ENCODE measurements around the gene SSTR5.
"Not testable (repeated sequence)": the region's sequence is repeated elsewhere in the genome, so short reads cannot be mapped to it uniquely, and the experiment has no call there.

Gene SSTR5

DNA sequence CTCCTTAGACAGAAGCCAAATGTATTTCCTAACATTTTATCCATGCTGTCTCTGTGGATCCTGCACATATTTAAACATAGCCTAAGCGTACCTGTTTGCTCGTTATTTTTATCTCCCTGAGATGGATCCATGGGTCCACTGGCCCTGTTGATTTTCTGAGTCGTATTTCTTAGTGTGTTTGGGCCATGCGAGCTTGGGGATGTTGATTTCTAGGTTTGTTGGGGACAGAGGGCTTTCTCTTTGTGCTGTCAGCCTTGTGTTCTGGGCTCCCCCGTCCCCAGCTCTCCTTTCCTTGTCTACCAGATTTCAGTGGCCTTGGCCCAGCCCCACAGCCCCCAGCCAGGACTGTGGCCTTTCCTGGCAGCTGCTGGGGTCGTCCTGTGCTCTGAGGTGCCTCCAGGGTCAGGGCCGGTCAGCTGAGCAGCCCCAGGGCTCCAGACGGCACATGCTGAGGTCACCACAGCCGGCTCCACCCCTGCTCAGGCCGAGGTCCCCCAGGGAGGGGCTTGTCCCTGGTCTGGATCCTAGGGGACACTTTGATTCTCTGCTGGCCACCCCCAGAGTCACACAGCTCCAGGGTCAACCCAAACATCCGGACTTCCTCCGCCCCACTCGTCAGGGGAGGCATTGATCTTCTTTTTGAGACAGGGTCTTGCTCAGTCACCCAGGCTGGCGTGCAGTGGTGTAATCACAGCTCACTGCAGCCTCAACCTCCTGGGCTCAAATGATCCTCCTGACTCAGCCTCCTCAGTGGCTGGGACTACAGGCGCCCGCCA is 4.4 kb downstream of the SSTR5 start:
- no peak for DNase-seq

DNA sequence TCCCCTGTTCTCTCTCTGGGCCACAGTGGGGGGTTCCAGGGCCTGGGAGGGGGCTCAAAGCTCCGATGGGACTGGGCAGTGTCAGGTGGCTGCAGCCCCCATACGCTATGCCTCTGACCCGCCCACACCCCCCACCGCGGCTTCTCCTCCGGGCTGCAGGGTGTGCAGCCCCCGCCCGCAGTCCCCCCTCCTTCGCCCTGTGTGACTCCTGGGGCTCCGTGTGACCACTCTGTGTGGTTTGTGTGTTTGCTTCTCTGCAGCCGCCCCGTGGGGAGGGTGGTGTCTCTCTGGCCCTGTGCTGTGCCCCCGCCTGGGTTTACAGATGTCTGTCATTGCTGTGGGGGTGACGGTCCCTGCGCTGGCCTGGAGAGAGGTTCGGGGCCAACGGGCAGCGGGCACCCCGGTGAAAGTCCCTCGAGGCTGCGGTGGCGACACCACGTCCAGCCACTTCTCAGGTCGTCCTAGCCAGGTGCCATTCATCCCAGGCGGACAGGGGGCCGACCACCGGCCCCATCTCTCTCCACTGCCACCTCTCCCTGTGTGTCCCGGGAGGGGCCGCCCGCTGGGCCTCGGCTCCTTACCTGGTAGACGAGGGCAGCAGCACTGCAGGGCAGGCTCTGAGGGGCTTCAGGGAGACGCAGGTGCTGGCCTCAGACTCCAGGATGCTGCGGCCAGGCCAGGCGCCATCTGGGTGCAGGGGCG is 5.5 kb downstream of the SSTR5 start:
- DNase-seq: no peak

DNA sequence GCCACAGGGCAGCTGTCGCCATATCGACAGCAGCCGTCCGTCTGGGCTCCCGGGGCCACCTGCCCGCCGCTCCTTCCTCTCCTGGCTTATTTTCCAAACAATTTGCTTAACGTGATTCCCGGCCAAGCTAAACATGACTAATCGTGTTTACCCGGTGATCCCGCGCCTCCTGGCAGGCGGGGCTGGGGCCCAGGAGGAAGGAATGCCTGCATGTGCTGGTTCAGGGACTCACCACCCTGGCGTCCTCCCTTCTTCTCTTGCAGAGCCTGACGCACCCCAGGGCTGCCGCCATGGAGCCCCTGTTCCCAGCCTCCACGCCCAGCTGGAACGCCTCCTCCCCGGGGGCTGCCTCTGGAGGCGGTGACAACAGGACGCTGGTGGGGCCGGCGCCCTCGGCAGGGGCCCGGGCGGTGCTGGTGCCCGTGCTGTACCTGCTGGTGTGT is 6.1 kb downstream of the SSTR5 start:
- DNase-seq: no peak

DNA sequence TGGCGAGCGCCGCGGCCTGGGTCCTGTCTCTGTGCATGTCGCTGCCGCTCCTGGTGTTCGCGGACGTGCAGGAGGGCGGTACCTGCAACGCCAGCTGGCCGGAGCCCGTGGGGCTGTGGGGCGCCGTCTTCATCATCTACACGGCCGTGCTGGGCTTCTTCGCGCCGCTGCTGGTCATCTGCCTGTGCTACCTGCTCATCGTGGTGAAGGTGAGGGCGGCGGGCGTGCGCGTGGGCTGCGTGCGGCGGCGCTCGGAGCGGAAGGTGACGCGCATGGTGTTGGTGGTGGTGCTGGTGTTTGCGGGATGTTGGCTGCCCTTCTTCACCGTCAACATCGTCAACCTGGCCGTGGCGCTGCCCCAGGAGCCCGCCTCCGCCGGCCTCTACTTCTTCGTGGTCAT is 6.8 kb downstream of the SSTR5 start:
- DNase-seq: no peak

DNA sequence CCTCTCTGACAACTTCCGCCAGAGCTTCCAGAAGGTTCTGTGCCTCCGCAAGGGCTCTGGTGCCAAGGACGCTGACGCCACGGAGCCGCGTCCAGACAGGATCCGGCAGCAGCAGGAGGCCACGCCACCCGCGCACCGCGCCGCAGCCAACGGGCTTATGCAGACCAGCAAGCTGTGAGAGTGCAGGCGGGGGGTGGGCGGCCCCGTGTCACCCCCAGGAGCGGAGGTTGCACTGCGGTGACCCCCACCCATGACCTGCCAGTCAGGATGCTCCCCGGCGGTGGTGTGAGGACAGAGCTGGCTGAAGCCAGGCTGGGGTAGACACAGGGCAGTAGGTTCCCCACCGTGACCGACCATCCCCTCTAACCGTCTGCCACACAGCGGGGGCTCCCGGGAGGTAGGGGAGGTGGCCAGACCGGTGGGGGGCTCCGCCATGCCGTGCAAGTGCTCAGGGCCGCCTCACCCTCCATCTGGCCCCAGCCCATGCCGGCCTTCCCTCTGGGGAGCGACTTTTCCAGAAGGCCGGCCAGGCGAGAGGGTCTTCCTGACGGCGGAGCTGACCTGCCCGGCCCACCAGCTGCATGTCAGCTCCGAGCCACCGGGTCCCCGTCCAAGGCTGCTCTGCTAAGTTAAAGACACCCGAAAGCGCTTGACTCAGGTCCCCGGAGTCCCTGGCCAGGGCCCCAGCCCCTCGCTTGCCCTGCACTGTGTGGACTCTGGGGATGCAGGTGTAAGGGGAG is 7.4 kb downstream of the SSTR5 start:
- no peak for DNase-seq

DNA sequence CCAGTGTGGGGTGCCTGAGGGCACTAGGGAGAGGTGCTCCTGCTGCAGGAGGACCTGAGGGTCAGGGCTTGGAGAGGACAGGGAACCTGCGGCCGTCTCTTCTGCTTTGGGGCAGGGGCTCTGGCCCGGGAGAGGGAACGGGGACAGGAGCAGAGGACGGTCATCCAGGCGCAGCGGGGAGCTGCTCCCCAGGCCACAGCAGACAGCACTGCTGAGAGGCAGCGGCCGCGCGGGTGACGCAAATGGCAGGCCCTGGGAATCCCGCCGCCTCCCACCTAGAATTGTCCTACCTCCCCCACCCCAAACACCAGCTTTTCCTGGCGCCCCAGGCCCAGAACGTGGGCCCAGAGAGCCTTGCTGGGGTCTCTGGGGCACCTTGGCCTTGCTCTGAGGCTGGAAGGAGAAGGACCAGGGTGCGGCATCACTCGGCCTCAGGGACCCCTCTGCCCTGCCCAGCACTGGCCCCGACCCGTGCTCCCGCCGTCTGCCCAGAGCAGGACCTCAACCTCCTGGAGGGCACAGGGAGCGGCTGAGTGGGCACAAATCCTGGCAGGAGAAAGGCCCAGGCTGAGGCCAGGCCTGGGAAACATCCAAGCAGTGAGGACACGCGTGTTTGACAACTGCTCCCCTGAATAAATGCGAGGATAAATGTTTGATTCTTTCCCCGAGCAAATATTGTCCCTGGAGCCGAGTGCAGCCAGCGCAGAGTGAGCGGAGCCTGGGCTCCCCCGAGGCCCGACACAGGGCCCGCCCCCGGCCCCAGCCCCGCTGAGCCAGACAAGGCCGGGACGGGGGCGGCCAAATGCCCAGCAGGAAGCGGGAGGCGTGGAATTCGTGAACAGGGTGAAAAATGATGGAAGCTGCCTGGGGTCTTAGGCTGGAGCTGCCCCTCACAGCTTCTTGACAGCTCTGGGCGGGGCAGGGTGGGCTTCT is 8.5 kb downstream of the SSTR5 start:
- no peak for DNase-seq

DNA sequence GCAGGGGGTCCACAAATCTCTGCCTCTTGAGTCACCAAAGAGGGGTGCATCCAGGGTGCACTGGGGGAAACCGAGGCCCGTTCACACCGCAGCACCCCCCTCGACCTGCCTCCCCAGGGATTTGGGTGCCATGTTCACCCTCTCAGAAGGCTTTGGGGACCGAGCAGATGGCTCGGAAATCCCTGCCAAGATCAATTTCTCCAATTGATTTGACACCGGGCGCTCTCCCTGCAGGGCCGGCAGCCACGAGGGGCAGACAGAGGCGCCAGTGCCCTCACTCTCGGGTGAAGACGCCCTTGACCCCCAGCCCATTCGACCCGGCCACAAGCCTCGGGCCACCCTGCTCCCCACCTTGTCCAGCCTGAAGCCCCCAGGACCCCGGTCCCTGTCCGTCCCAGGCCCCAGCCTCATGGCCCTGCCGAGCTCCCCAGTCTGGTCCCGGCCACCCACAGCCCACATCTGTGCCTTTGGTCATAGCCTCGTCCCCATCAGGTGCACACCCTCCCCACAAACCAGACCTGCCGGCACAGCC is 9.3 kb downstream of the SSTR5 start:
- DNase-seq: no peak

DNA sequence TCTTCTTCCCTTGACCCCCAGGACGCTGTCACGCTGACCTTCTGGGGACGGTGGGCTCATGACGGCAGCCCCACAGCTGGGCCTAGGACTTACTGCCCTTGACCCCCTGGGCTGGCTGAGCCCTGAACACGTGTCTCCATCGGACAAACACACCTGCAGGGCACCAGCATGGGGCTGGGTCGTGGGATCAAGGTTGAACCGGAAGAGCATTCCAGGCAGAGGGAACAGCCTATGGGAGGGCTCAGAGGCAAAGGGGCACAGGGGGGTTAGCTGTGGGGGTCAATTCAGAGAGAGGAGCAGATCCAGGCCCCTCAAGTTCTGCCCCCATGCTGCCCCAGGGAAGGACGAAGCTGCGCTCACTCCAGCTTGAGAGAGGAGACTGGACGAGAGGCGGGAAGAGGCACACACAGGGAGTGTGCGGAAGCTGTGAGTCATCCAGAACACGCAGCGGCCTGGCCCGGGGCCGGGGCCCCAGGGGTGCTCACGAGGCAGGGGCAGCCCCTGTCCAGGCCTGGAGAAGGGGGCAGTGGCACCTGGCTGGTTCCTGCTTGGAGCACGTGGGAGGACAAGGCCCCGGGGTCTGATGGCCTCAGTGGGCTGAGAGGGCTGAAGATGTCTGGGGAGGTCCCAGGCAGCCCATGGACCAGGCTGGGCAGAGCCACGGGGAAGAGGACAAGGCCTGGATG is 9.9 kb downstream of the SSTR5 start:
- DNase-seq: no peak

DNA sequence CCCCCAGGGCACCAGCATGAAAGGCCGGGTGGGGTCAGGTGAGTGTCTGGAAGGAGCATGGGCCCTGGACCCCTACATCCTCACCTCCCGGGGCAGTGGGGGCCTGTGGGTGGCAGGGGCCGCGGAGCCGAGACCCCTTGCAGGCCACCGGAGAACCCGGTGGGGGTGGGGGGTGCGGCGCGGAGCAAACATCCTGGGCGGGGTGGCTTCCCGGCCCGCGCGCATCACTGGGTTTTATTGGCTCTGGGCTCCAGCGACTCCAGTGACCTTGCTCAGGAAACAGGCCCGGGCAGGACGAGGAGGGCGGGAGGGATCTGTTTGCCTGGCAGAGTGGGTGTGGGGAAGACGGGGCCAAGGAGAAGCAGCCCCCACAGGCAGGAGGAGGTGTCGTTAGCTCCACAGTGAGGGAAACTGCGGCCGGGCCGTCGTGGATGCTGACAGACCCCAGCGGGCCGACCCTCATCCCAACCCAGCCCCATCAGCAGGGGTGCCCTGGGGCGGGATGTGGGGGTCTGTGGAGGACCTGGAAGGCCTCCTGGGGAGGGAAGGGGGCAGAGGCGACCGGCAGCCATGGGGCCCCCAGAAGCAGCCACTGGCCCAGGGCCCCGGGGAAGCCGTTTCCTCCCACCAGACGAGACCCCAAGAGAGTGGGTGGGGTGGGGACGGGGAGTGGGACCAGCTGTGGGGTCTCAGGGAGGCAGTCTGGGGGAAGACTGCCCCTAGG is 10.6 kb downstream of the SSTR5 start:
- DNase-seq: no peak

DNA sequence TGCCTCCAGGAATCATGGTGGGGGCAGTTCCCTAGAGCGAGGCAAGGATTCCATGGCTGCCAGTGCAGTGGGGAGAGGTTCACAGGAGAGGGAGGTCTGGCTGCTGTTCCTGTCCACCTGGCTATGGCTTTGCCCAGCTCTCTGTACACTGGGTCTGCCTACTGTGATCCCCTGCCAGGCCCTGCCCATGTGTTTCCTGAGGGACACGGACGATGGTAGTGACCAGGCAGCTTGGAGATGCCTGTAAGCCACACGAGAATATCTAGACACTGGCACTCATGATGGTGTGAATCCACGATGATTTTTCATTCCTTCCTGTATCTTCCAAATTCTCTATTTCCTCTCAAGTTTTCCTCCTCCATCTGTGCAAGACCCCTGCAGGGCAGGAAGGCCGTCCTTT is 12.4 kb downstream of the SSTR5 start:
- DNase-seq: no peak

DNA sequence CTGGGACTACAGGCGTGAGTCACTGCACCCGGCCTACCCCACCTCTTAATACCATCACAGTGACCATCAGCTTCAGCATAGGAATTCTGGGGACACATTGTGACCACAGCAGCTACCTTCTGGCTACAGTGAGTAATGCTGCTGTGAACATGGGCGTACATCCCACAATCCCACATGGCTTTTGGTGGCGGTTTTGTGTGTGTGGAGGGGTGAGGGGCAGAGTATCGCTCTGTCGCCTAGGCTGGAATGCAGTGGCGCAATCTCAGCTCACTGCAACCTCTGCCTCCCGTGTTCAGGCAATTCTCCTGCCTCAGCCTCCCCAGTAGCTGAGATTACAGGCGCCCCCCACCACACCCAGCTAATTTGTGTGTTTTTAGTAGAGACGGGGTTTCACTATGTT is 13.9 kb downstream of the SSTR5 start:
- DNase-seq: not testable (repeated sequence)

DNA sequence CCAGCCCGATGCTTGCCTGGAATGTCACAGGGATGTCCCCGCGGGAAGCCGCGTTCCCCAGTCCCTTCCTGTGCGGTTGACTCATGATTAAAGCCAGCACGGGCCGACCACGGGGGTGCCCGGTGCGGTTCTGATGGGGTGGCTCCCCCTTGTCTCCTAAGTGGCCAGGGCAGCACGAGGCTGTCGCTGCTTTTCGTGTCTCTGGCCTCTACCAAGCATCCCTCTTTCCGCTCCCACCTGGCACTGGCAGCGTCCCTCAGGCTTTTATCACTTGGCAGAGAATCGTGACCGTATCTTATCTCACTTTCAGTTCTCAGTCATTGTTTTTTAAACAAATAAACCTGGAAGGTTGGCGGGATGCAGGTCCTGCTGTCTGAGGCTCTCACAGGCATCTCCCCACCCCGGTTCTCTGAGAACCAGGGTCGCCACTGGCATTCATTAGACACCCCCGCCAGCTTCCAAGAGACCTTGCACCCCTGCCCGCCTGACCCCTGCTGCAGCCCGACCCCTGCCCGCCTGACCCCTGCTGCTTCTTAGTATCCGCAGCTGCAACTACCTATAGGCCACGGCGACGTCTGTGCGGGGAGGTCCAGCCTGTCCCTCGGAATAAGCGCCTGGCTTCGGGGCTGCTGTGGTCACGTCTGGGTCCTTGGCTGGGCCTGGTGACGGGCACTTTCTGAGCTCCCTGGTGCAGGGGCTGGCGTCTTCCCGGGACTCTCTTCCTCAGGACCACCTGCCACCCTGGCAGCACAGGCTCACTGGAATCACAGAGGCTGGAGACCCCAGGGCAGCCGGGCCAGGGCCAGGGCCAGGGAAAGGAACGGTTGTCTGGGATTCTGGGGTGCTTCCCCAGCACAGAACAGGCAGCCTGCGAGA is 16.0 kb downstream of the SSTR5 start:
- DNase-seq: no peak

DNA sequence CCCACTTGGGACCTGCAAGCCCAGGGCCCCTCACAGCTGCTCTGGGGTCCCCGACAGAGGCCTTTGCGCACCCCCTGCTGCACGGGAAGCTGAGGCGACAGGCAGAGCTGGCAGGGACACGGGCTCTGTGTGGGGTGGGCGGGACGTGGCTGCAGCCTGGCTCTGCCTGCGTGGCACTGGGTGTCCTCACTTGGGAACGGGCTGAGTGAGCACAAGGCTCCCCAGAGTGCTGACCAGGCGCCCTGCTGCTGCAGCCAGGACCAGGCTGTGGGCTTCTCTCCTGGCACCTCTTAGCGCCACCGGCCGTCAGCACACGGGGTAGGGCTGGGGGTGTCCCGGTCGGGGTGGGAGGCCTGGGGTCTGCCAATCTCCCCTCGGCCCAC is 16.9 kb downstream of the SSTR5 start:
- DNase-seq: no peak

DNA sequence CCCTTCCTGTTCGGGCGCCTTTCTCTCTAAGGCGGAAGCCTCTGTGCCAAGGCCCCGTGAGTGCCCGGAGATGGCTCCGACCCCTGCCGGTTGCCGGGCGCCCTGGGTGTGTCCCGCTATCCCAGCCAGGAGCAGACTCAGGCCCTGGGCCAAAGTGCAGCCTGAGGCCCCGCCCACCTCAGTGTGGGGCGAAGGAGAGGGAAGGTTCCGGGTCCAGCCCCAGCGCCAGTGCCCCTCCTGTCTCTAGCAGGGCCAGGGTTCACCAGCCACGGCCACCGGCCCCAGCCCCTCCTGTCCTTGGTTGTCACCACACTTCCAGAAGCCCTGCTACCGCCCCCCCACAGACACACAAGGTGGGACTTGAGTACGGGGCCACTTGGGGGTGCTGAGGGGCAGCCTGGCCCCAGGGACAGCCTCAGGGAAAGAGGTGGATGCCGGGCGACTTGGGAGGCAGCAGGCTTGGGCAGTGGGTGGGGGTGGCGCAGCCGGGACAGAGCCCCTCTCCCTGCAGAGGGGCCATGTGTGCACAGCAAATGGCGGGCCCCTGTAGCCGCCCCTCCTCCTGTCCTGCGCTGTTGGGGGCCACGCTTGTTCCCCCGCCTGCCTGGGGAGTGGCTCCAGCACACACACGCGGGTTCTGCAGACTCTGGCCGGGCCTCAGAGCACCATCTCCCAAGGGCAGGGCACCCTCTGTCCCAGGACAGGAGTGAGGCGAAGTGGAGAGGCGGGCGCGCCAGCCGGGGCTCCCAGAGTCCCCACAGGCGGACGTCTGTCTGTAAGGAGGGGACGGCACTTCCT is 17.5 kb downstream of the SSTR5 start:
- DNase-seq: no peak

DNA sequence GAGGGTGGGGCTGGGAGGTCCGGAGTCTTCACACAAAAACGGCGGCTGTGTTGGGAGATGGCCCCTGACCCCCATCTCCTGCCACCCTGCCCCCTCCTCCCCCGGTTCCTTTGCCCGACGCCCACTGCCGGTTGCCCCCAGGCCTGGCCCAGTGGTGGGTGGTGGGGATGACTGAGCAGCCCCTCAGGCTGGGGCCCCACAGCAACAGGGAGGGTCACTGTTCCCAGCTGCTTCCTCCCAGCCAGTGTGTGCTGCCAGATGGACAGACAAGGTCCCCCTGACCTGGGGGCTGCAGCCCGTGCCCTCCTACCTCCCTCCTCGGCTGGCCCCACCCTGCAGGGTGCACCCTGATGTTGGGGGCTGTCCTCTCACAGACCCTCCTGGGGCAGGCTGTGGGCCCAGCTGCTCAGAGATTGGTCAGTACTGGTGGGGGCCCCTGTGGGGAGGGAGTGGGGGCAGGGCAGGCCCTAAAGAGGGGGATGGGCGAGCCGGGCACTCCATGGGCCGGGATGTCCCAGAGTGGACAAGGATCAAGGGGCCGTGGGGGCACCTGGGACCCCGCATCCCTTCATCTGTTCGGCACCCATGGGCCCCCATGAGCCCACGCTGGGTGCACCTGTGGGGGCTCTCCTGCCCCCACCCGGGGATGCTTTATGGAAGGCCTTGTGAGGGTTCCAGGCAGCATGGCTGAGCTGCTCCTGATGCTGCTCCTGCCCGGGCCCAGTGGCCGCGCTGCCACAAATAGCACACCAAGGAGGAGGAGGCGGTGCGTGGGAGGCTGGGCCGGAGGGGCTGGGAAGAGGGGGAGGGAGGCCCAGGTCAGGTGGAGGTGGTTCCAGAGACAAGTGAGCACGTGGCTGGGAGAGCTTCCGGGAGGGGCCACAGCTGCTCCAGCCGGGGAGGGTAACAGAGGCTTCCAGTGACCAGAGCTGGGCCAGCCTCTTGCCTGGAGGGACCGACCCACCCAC is 18.4 kb downstream of the SSTR5 start:
- DNase-seq: no peak

DNA sequence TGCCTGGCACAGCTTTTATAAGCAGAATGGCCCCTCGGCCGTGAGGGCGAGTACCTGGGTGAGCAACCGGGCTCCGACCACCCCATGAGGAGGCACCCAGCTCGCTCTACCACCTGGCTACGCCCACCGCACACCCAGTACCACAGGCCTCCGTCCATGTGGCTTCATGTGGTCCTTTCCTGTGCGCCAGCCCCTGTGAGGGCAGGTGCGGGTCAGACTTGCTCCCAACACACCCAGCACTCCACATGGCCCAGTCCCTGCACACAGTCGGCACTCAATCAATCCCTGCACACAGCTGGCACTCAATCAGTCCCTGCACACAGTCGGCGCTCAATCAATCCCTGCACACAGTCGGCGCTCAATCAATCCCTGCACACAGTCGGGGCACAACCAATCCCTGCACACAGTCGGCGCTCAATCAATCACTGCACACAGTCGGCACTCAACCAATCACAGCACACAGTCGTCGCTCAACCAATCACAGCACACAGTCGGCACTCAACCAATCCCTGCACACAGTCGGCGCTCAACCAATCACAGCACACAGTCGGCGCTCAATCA is 19.5 kb downstream of the SSTR5 start:
- no peak for DNase-seq

DNA sequence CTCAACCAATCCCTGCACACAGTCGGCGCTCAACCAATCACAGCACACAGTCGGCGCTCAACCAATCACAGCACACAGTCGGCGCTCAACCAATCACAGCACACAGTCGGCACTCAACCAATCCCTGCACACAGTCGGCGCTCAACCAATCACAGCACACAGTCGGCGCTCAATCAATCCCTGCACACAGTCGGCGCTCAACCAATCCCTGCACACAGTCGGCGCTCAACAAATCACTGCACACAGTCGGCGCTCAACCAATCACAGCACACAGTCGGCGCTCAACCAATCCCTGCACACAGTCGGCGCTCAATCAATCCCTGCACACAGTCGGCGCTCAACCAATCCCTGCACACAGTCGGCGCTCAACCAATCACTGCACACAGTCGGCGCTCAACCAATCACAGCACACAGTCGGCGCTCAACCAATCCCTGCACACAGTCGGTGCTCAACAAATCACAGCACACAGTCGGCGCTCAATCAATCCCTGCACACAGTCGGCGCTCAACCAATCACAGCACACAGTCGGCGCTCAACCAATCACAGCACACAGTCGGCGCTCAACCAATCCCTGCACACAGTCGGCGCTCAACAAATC is 20.2 kb downstream of the SSTR5 start:
- DNase-seq: not testable (repeated sequence)

Measured in NCI-H1436 treated with DMSO at 0.1 percent for 48 hours (cell line).